Vagina (tissue), 2 donors: ENCODE results near the gene CRTAP. TPM values are rescaled to one million over a fixed set of nuclear protein-coding genes. Genes with fewer than 3 reads are reported as not detected.

Source experiments
- DNase-seq, 2 donors: peaks; one replicate each; pipeline ENCODE4 v3.0.0-alpha.2; 2017; ENCODE audit errors: extremely low spot score in 2 of 2
- H3K27ac ChIP-seq: fragments of 200-600 bp; sonication (generic); one replicate; pipeline ENCODE4 v1.5.1; 2019
- H3K27me3 ChIP-seq: fragments of 200-600 bp; sonication (generic); one replicate; pipeline ENCODE4 v1.5.1; 2019
- H3K36me3 ChIP-seq, 2 donors: fragments of 200-600 bp; sonication (generic); one replicate each; pipeline ENCODE4 v1.5.1; 2017 to 2019
- H3K4me1 ChIP-seq: fragments of 200-600 bp; sonication (generic); one replicate; pipeline ENCODE4 v1.5.1; 2019
- H3K4me3 ChIP-seq, 2 donors: fragments of 200-600 bp; sonication (generic); 1 replicate in 1 of 2; 2 replicates in 1 of 2; pipeline ENCODE4 v1.5.1; 2016 to 2019
- H3K9me3 ChIP-seq: fragments of 200-600 bp; sonication (generic); one replicate; pipeline ENCODE4 v1.5.1; 2019
- POLR2A ChIP-seq, 2 donors: fragments of 450-650 bp; IDR thresholded peaks; one replicate each; pipeline ENCODE4 v1.6.1; 2017; ENCODE audit warnings: antibody characterized with exemption in 2 of 2, mild to moderate bottlenecking in 2 of 2, moderate library complexity in 2 of 2
- POLR2AphosphoS5 ChIP-seq, 2 donors: sonication (generic); formaldehyde crosslinking; IDR thresholded peaks; one replicate each; pipeline ENCODE4 v1.9.0; 2017; ENCODE audit warnings: antibody characterized with exemption in 2 of 2, mild to moderate bottlenecking in 2 of 2, low read depth in 1 of 2; ENCODE audit not compliant: insufficient read depth in 1 of 2
- intact Hi-C: fragments of 100-400 bp; cut with DNase I; formaldehyde crosslinking; loops from one replicate; pipeline ENCODE4 v1.15.1; 2023
- total RNA-seq: library from RNA; depleted of rRNA; stranded (reverse); fragments of >200 nt; gene quantifications from one replicate; pipeline ENCODE4 v1.2.3, GENCODE V29; 2016
- TF ChIP-seq, protein P1 (sequence below), 3 experiments: fragments of 450-650 bp in 2 of 3; fragments of 200-600 bp in 1 of 3; sonication (generic) in 1 of 3; IDR thresholded peaks; one replicate each; pipeline ENCODE4 v1.5.1; 2017 to 2019; ENCODE audit warnings: antibody characterized with exemption in 3 of 3, mild to moderate bottlenecking in 2 of 3, moderate library complexity in 2 of 3

CRTAP gene
- total RNA-seq, 1 donor from 2014 or later: 272 TPM

DNA sequence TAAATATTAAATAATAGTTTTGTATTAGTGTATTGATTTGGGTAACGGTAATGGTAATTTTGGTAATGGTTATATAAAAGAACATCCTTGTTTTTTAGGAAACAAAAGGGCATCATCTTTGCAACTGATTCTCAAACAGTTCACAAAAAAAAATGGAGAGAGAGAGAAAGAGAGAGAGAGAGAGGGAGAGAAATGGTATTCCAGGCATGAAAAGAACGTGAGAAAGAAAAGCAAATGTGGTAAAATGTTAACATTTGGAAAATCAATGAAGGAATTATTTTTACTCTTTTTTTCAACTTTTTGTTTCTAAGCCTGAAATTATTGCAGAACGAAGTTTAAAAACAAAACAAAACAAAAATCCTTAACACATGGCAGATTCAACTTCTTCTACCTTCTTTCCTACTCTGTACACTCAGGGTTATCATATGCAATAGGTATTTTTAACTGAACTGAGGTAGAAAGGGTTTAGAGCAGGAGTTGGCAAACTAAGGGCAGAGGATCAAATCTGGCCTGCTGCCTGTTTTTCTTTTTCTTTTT lies 14.6 kb upstream of the CRTAP start:
- H3K9me3 ChIP-seq: no peaks in the 10 kb centered on the region
- no peak for TF ChIP-seq POLR2A (IDR thresholded peaks at IDR 0.05)
- no peak for TF ChIP-seq POLR2AphosphoS5 (IDR thresholded peaks at IDR 0.05; ENCODE audit: insufficient read depth in 1 of 2, low read depth in 1 of 2)
- TF ChIP-seq, protein P1, sequence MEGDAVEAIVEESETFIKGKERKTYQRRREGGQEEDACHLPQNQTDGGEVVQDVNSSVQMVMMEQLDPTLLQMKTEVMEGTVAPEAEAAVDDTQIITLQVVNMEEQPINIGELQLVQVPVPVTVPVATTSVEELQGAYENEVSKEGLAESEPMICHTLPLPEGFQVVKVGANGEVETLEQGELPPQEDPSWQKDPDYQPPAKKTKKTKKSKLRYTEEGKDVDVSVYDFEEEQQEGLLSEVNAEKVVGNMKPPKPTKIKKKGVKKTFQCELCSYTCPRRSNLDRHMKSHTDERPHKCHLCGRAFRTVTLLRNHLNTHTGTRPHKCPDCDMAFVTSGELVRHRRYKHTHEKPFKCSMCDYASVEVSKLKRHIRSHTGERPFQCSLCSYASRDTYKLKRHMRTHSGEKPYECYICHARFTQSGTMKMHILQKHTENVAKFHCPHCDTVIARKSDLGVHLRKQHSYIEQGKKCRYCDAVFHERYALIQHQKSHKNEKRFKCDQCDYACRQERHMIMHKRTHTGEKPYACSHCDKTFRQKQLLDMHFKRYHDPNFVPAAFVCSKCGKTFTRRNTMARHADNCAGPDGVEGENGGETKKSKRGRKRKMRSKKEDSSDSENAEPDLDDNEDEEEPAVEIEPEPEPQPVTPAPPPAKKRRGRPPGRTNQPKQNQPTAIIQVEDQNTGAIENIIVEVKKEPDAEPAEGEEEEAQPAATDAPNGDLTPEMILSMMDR (IDR thresholded peaks at IDR 0.05): no peak
- DNase-seq: no peak
- H3K36me3 ChIP-seq: no peaks in the 10 kb centered on the region
- H3K27me3 ChIP-seq: no peaks in the 10 kb centered on the region
- no peak overlapping the region for H3K4me3 ChIP-seq
- no peak overlapping the region for H3K27ac ChIP-seq
- intact Hi-C loops: no loop called here
- peaks cover 19% of the 10 kb centered on the region for H3K4me1 ChIP-seq

DNA sequence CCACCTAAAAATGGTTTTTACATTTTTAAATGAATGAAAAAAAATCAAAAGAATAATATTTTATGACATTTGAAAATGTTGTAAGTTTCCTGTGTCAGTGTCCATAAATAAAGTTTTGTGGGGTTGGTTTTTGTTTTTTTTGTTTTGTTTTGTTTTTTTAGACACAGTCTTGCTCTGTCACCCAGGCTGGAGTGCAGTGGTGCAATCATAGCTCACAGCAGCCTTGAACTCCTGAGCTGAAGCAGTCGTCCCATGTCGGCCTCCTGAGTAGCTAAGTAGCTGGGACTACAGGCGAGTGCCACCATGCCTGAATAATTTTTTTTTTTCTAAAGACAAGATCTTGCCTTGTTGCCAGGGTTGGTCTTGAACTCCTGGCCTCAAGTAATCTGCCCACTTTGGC lies 14.1 kb upstream of the CRTAP start:
- intact Hi-C loops: no loop called here
- TF ChIP-seq POLR2AphosphoS5 (IDR thresholded peaks at IDR 0.05; ENCODE audit: insufficient read depth in 1 of 2, low read depth in 1 of 2) (no peak), POLR2A (IDR thresholded peaks at IDR 0.05) (no peak)
- TF ChIP-seq, protein P1 (IDR thresholded peaks at IDR 0.05): no peak

DNA sequence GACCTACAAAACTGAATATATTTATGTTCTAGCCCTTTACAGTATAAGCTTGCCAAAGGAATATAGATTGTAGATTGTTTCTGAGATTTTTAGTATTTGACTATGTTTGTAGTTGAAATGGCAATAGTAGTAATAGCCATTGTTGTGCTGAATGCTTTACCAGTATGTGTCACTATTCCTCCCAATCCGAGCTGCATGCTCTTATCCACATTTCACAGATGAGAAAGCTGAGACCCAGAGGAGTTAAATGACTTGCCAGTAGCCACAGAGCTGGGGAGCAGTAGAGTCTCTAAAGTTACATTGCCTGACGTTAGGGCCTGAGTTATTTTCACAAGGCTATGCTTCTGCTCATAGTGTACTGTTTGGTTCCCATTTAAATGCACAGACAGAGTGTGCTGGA lies 13.6 kb upstream of the CRTAP start:
- Histone ChIP-seq H3K27ac (no peak overlapping the region), H3K36me3 (no peaks in the 10 kb centered on the region), H3K9me3 (no peaks in the 10 kb centered on the region), H3K4me3 (no peak overlapping the region), H3K27me3 (no peaks in the 10 kb centered on the region), H3K4me1 (peaks cover 18% of the 10 kb centered on the region)
- no peak for DNase-seq
- intact Hi-C loops: no loop called here
- TF ChIP-seq, protein P1 (IDR thresholded peaks at IDR 0.05): no peak
- TF ChIP-seq POLR2AphosphoS5 (IDR thresholded peaks at IDR 0.05; ENCODE audit: insufficient read depth in 1 of 2, low read depth in 1 of 2) (no peak), POLR2A (IDR thresholded peaks at IDR 0.05) (no peak)

More for the DNA sequence above, 14.1 kb upstream of the CRTAP start:
- H3K4me1 ChIP-seq: peaks cover 19% of the 10 kb centered on the region
- H3K4me3 ChIP-seq: no peak overlapping the region
- H3K36me3 ChIP-seq: no peaks in the 10 kb centered on the region
- no peak for DNase-seq
- H3K27me3 ChIP-seq: no peaks in the 10 kb centered on the region
- no peaks in the 10 kb centered on the region for H3K9me3 ChIP-seq
- H3K27ac ChIP-seq: no peak overlapping the region

DNA sequence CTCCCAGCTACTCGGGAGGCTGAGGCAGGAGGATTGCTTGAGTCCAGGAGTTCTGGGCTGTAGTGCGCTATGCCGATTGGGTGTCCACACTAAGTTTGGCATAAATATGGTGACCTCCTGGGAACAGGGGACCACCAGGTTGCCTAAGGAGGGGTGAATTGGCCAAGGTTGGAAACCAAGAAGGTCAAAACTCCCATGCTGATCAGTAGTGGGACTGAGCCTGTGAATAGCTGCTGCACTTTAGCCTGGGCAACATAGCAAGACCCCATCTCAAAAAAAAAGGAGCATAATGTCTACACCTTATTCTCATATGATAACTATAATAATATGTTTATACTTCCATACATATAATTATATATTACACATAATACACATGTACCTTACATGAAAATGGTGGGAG lies 10.8 kb upstream of the CRTAP start:
- intact Hi-C loops: no loop called here
- no peak for TF ChIP-seq POLR2A (IDR thresholded peaks at IDR 0.05)
- TF ChIP-seq, protein P1 (IDR thresholded peaks at IDR 0.05): no peak
- TF ChIP-seq POLR2AphosphoS5 (IDR thresholded peaks at IDR 0.05; ENCODE audit: insufficient read depth in 1 of 2, low read depth in 1 of 2): no peak

DNA sequence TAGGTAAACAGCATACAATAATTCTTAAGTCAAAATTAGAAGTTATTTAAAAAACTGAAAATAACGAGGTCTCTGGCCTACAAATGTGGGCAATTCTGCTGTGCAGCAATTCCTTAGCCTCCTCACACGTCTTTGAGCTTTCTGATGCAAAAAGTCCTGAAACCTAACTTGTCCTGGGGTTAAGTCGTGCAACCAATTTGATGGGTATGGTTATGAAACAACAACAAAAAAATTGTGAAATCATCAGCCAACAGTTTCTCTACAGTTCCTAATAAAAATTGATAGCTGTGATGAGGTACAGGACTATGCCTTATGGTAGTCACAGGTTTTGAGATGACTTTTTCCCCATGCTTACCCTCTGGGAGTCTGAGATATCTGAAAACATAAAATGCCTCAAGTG lies 10.3 kb upstream of the CRTAP start:
- DNase-seq: no peak
- Histone ChIP-seq H3K27ac (no peak overlapping the region), H3K36me3 (no peaks in the 10 kb centered on the region), H3K27me3 (no peaks in the 10 kb centered on the region), H3K9me3 (no peaks in the 10 kb centered on the region), H3K4me1 (no peaks in the 10 kb centered on the region), H3K4me3 (no peak overlapping the region)
- no peak for TF ChIP-seq POLR2AphosphoS5 (IDR thresholded peaks at IDR 0.05; ENCODE audit: insufficient read depth in 1 of 2, low read depth in 1 of 2)
- no peak for TF ChIP-seq POLR2A (IDR thresholded peaks at IDR 0.05)
- TF ChIP-seq, protein P1 (IDR thresholded peaks at IDR 0.05): no peak
- intact Hi-C loops: no loop called here

More for the DNA sequence above, 10.8 kb upstream of the CRTAP start:
- no peak overlapping the region for H3K4me3 ChIP-seq
- H3K27ac ChIP-seq: no peak overlapping the region
- no peaks in the 10 kb centered on the region for H3K9me3 ChIP-seq
- no peaks in the 10 kb centered on the region for H3K36me3 ChIP-seq
- H3K27me3 ChIP-seq: no peaks in the 10 kb centered on the region
- no peak for DNase-seq
- peaks cover 1% of the 10 kb centered on the region for H3K4me1 ChIP-seq
